HepG2 (cell line): Measurements from ENCODE around the gene SH3GL1. TPM values are rescaled to one million over a fixed set of nuclear protein-coding genes. Genes with fewer than 3 reads are reported as not detected.
A peak's percentile ranks its signal among the peaks of the same experiment; 100 is the strongest.

Experiments used
- ATAC-seq: fragments of 200-7000 bp; cut with Tn5 transposase; 3 replicates; pipeline ENCODE4 v1.9.1; 2020; ENCODE audit warnings: mild to moderate bottlenecking, moderate library complexity
- BruUV-seq: library from RNA; stranded (reverse); fragments of 400-500 nt; replicated peaks from 2 replicates; lab custom pipeline; 2021; lab: Mats Ljungman, UMichigan
- CTCF ChIA-PET: fragments of 300-600 bp; formaldehyde crosslinking; extraction: SDS; loops from one replicate; lab custom pipeline; 2021; ENCODE audit warnings: low total read pairs, inconsistent platforms, low intra/inter-chr PET ratio; lab: Yijun Ruan, JAX
- POLR2A ChIA-PET: fragments of 350-600 bp; sonication (Branson Sonifier 250); formaldehyde crosslinking; loops from one replicate; lab custom pipeline; 2020; ENCODE audit warnings: antibody characterized with exemption, inconsistent platforms; lab: Yijun Ruan, JAX
- DNase-seq: peaks from one replicate; pipeline ENCODE4 v3.0.0-alpha.2; 2015; ENCODE audit warnings: low spot score
- FAIRE-seq: peaks from 3 replicates; lab custom pipeline; 2011; peaks lifted over from hg19 to GRCh38; lab: Jason Lieb, UNC
- H2AFZ ChIP-seq: one replicate; pipeline ENCODE4 v1.6.1; 2011; ENCODE audit warnings: low read length, inconsistent platforms
- H3K27ac ChIP-seq: fragments of 300-600 bp; 3 replicates; pipeline ENCODE4 v1.8.0; 2011; ENCODE audit warnings: mixed run types, mild to moderate bottlenecking, mixed read lengths, low read length, inconsistent platforms; ENCODE audit not compliant: insufficient read depth; ENCODE audit errors: extremely low read length
- H3K27me3 ChIP-seq, 2 experiments: fragments of 200-600 bp in 1 of 2; 2 replicates in 1 of 2; 3 replicates in 1 of 2; pipeline versions ENCODE4 v1.6.0 to v1.8.0; 2011; ENCODE audit warnings: low read length in 2 of 2, mild to moderate bottlenecking in 2 of 2, moderate library complexity in 2 of 2, inconsistent platforms in 1 of 2; ENCODE audit not compliant: insufficient read depth in 2 of 2, control insufficient read depth in 1 of 2
- H3K36me3 ChIP-seq, 2 experiments: fragments of 200-600 bp in 1 of 2; replicated peaks in 1 of 2; 2 replicates in 1 of 2; 3 replicates in 1 of 2; pipeline versions ENCODE4 v1.5.1 to v1.8.0; 2011; ENCODE audit warnings: low read length in 2 of 2, inconsistent platforms in 1 of 2; ENCODE audit not compliant: insufficient read depth in 2 of 2, control insufficient read depth in 1 of 2
- H3K4me1 ChIP-seq: 2 replicates; pipeline ENCODE4 v1.5.1; 2012; ENCODE audit warnings: low read length, inconsistent platforms; ENCODE audit not compliant: insufficient read depth
- H3K4me2 ChIP-seq: 2 replicates; pipeline ENCODE4 v1.6.0; 2011; ENCODE audit warnings: low read depth, low read length, inconsistent platforms
- H3K4me3 ChIP-seq, 3 experiments: fragments of 200-600 bp in 1 of 3; sonication (generic), shearing (Covaris generic) in 1 of 3; replicated peaks in 1 of 3; 2 replicates each; pipeline ENCODE4 v1.5.1; 2011 to 2016; ENCODE audit warnings: low read length in 3 of 3, inconsistent platforms in 2 of 3, low read depth in 2 of 3, mild to moderate bottlenecking in 2 of 3, control low read depth in 1 of 3, mixed read lengths in 1 of 3; ENCODE audit not compliant: insufficient read depth in 1 of 3
- H3K79me2 ChIP-seq: one replicate; pipeline ENCODE4 v1.6.1; 2011; ENCODE audit warnings: low read length, inconsistent platforms; ENCODE audit not compliant: insufficient read depth
- H3K9ac ChIP-seq: 2 replicates; pipeline ENCODE4 v1.6.0; 2011; ENCODE audit warnings: mild to moderate bottlenecking, low read depth, low read length, inconsistent platforms; ENCODE audit not compliant: insufficient read depth
- H3K9me3 ChIP-seq: 2 replicates; pipeline ENCODE4 v1.5.1; 2012; ENCODE audit warnings: mild to moderate bottlenecking, low read length
- H4K20me1 ChIP-seq: 2 replicates; pipeline ENCODE4 v1.6.0; 2011; ENCODE audit warnings: inconsistent platforms, mild to moderate bottlenecking, low read length, moderate library complexity; ENCODE audit not compliant: insufficient read depth
- AGO2 ChIP-seq: fragments of 200-400 bp; formaldehyde crosslinking; optimal IDR thresholded peaks from 2 replicates; pipeline ENCODE3; 2017; ENCODE audit warnings: mild to moderate bottlenecking, low read depth, low read length, moderate library complexity
- CENPX ChIP-seq: sonication (generic); formaldehyde crosslinking; IDR thresholded peaks from 2 replicates; pipeline ENCODE4 v1.9.0; 2021; ENCODE audit warnings: mild to moderate bottlenecking, missing genetic modification reagents, moderate library complexity
- GTF2F1 ChIP-seq: fragments of 150-350 bp; IDR thresholded peaks from 2 replicates; pipeline ENCODE4 v1.6.1; 2014; ENCODE audit warnings: low read length
- NFIB ChIP-seq: sonication (generic); formaldehyde crosslinking; IDR thresholded peaks from 2 replicates; pipeline ENCODE4 v1.9.0; 2021; ENCODE audit warnings: missing genetic modification reagents, mild to moderate bottlenecking, borderline replicate concordance
- RBFOX2 ChIP-seq: fragments of 200-400 bp; formaldehyde crosslinking; IDR thresholded peaks from 2 replicates; pipeline ENCODE4 v1.6.1; 2017; ENCODE audit warnings: low read depth, mild to moderate bottlenecking, low read length
- RBM22 ChIP-seq: fragments of 200-400 bp; formaldehyde crosslinking; optimal IDR thresholded peaks from 2 replicates; pipeline ENCODE3; 2017; ENCODE audit warnings: mild to moderate bottlenecking, low read length, moderate library complexity
- SP4 ChIP-seq: sonication (generic); formaldehyde crosslinking; IDR thresholded peaks from 2 replicates; pipeline ENCODE4 v1.8.1; 2023; ENCODE audit warnings: mild to moderate bottlenecking, missing genetic modification reagents
- TCF7L2 ChIP-seq: IDR thresholded peaks from 2 replicates; pipeline ENCODE4 v1.6.1; 2011; ENCODE audit warnings: mild to moderate bottlenecking, low read depth, low read length, moderate library complexity
- THAP11 ChIP-seq: IDR thresholded peaks from 2 replicates; pipeline ENCODE4 v1.6.1; 2016; ENCODE audit warnings: missing biosample characterization, missing genetic modification reagents
- WIZ ChIP-seq: sonication (generic); formaldehyde crosslinking; IDR thresholded peaks from 2 replicates; pipeline ENCODE4 v1.5.1; 2020; ENCODE audit warnings: mild to moderate bottlenecking, missing genetic modification reagents
- ZNF567 ChIP-seq: sonication (generic); formaldehyde crosslinking; IDR thresholded peaks from 2 replicates; pipeline ENCODE4 v1.8.1; 2023; ENCODE audit warnings: mild to moderate bottlenecking, missing genetic modification reagents, borderline replicate concordance
- ZNF878 ChIP-seq: sonication (generic); formaldehyde crosslinking; IDR thresholded peaks from 2 replicates; pipeline ENCODE4 v1.8.1; 2023; ENCODE audit warnings: mild to moderate bottlenecking, missing genetic modification reagents, moderate library complexity
- WGBS: methylation state at CpG from one replicate; pipeline ENCODE4 v1.1.6; 2017; ENCODE audit warnings: low lambda C conversion rate; 5-methylcytosine and 5-hydroxymethylcytosine counted together
- in situ Hi-C: cut with HindIII; loops from 2 replicates; pipeline ENCODE4 v1.10.0; 2017; ENCODE audit warnings: low pct_unique_long_range_greater_than_20kb; ENCODE audit not compliant: extremely low pct_ligation_motif_present
- intact Hi-C: fragments of 100-400 bp; cut with micrococcal nuclease; formaldehyde crosslinking; loops from one replicate; pipeline ENCODE4 v1.10.0; 2022; ENCODE audit not compliant: unreplicated experiment
- polyA plus RNA-seq, 8 experiments: library from polyadenylated mRNA; depleted of rRNA in 3 of 8; stranded (reverse) in 7 of 8; unstranded in 1 of 8; fragments of >200 nt; fragmentation: Illumina TruSeq in 4 of 8; extraction: Trizol in 4 of 8; gene quantifications; 2 replicates each; pipeline versions ENCODE4 v1.2.1 to v1.2.3, GENCODE V29; 2011 to 2016; ENCODE audit warnings: low read depth in 4 of 8, missing spikeins in 1 of 8, mixed read lengths in 1 of 8; ENCODE audit not compliant: insufficient read depth in 1 of 8
- total RNA-seq, 5 experiments: library from RNA; depleted of rRNA; stranded (reverse); fragments of >200 nt; fragmentation: Illumina TruSeq; extraction: Trizol; gene quantifications; 2 replicates each; pipeline ENCODE4 v1.2.3, GENCODE V29; 2016; ENCODE audit warnings: low read depth in 1 of 5
- TF ChIP-seq, protein P1 (sequence below): sonication (generic); formaldehyde crosslinking; IDR thresholded peaks from 2 replicates; pipeline ENCODE4 v1.5.1; 2020; ENCODE audit warnings: missing genetic modification reagents, mild to moderate bottlenecking, borderline replicate concordance
- TF ChIP-seq, protein P2 (sequence below): sonication (generic); formaldehyde crosslinking; IDR thresholded peaks from 2 replicates; pipeline ENCODE4; 2020; ENCODE audit warnings: missing genetic modification reagents, mild to moderate bottlenecking, borderline replicate concordance
- TF ChIP-seq, protein P3 (sequence below): sonication (generic); formaldehyde crosslinking; IDR thresholded peaks from 2 replicates; pipeline ENCODE4 v1.4.0; 2020; ENCODE audit warnings: mild to moderate bottlenecking, missing genetic modification reagents
- TF ChIP-seq, protein P4 (sequence below): sonication (generic); formaldehyde crosslinking; IDR thresholded peaks from 2 replicates; pipeline ENCODE4 v1.8.1; 2023; ENCODE audit warnings: mild to moderate bottlenecking, missing genetic modification reagents

The SH3GL1 gene
- total and polyA plus RNA-seq, 2 of the 13 experiments (the other 11 are each of a cell fraction or from before 2014, with no cell fraction given) = 33.0 to 45.1 TPM

DNA sequence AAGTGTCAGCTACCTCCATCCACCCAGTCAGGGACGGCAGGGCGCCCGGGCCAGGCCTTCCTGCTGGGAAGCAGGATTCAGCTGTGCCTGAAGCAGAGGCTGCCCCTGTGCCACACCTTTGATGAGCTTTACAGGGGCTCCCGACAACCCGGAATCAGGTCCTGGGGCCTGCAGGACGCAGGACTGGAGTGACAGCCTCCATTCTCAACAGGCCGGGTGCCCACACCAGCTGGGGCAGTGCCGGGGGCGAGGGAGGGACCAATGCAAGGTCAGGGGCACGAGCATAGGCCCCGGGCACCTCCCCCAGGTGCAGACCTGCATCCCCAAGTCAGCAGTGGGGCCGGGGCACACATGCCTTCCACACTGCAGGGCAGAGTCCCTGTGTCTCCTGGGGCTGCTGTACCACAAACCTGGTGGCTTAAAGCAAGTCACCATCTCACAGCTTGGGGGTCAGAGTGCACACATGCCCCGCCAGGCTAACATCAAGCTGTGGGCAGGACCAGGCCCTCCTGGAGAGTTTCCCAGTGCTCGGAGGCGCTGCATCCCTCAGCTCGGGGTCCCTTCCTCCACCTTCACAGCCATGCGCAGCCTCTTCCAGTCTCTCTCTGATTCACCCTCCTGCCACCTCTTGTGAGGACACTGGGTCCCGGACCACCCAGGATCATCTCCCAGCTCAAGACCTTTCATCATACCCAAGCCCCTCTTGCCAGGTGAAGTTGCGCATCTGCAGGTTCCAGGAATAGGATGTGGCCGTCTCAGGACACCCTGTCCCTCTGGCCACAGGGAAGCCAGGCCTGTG, 43.8 kb upstream of the SH3GL1 start:
- Histone ChIP-seq H4K20me1 (no peaks in the 10 kb centered on the region), H3K79me2 (no peaks in the 10 kb centered on the region), H3K9ac (no peak overlapping the region), H3K4me2 (no peak overlapping the region), H2AFZ (no peak overlapping the region), H3K4me1 (peaks cover 7% of the 10 kb centered on the region; the same call in 1 of the 2 replicates), H3K27ac (no peak overlapping the region), H3K4me3 (no peak overlapping the region), H3K36me3 (peaks cover 16 to 50% of the 10 kb centered on the region in 2 experiments; a peak in 4 of 5 replicates), H3K27me3 (no peaks in the 10 kb centered on the region), H3K9me3 (no peaks in the 10 kb centered on the region)
- no TSS peak for BruUV-seq
- no peak; the same call in 2 of the 3 replicates for ATAC-seq
- CTCF ChIA-PET = no interaction called here
- WGBS = 87% methylated on average over 10 of the region's 20 CpGs
- intact Hi-C loops = no loop called here
- no peak for FAIRE-seq
- no peak for DNase-seq
- in situ Hi-C loops = no loop called here
- POLR2A ChIA-PET = interaction anchor here (0.8 kb wide), 1 partner anchor 28 kb away, joined by 3 read pairs; no protein-coding TSS in a partner anchor
- TF ChIP-seq SP4 (CRISPR knock-in tag) (no peak), ZNF567 (CRISPR knock-in tag) (no peak), CENPX (CRISPR knock-in tag) (no peak), ZNF878 (CRISPR knock-in tag) (no peak), THAP11 (CRISPR knock-in tag) (no peak), WIZ (CRISPR knock-in tag) (no peak), AGO2 (peak; percentile 59), RBFOX2 (peak; percentile 40; the same call in 1 of the 2 replicates), NFIB (CRISPR knock-in tag) (no peak), GTF2F1 (no peak), TCF7L2 (no peak), RBM22 (peak; percentile 84)
- TF ChIP-seq, protein P1, sequence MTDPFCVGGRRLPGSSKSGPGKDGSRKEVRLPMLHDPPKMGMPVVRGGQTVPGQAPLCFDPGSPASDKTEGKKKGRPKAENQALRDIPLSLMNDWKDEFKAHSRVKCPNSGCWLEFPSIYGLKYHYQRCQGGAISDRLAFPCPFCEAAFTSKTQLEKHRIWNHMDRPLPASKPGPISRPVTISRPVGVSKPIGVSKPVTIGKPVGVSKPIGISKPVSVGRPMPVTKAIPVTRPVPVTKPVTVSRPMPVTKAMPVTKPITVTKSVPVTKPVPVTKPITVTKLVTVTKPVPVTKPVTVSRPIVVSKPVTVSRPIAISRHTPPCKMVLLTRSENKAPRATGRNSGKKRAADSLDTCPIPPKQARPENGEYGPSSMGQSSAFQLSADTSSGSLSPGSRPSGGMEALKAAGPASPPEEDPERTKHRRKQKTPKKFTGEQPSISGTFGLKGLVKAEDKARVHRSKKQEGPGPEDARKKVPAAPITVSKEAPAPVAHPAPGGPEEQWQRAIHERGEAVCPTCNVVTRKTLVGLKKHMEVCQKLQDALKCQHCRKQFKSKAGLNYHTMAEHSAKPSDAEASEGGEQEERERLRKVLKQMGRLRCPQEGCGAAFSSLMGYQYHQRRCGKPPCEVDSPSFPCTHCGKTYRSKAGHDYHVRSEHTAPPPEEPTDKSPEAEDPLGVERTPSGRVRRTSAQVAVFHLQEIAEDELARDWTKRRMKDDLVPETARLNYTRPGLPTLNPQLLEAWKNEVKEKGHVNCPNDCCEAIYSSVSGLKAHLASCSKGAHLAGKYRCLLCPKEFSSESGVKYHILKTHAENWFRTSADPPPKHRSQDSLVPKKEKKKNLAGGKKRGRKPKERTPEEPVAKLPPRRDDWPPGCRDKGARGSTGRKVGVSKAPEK (CRISPR knock-in tag) = no peak
- TF ChIP-seq, protein P2, sequence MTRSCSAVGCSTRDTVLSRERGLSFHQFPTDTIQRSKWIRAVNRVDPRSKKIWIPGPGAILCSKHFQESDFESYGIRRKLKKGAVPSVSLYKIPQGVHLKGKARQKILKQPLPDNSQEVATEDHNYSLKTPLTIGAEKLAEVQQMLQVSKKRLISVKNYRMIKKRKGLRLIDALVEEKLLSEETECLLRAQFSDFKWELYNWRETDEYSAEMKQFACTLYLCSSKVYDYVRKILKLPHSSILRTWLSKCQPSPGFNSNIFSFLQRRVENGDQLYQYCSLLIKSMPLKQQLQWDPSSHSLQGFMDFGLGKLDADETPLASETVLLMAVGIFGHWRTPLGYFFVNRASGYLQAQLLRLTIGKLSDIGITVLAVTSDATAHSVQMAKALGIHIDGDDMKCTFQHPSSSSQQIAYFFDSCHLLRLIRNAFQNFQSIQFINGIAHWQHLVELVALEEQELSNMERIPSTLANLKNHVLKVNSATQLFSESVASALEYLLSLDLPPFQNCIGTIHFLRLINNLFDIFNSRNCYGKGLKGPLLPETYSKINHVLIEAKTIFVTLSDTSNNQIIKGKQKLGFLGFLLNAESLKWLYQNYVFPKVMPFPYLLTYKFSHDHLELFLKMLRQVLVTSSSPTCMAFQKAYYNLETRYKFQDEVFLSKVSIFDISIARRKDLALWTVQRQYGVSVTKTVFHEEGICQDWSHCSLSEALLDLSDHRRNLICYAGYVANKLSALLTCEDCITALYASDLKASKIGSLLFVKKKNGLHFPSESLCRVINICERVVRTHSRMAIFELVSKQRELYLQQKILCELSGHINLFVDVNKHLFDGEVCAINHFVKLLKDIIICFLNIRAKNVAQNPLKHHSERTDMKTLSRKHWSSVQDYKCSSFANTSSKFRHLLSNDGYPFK (CRISPR knock-in tag) = no peak
- TF ChIP-seq, protein P3, sequence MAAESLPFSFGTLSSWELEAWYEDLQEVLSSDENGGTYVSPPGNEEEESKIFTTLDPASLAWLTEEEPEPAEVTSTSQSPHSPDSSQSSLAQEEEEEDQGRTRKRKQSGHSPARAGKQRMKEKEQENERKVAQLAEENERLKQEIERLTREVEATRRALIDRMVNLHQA (CRISPR knock-in tag) = no peak
- TF ChIP-seq, protein P4, sequence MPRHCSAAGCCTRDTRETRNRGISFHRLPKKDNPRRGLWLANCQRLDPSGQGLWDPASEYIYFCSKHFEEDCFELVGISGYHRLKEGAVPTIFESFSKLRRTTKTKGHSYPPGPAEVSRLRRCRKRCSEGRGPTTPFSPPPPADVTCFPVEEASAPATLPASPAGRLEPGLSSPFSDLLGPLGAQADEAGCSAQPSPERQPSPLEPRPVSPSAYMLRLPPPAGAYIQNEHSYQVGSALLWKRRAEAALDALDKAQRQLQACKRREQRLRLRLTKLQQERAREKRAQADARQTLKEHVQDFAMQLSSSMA = no peak
